GM19351 (cell line): ENCODE measurements around the gene ERVK3-1.

Experiments used
- ATAC-seq: cut with Tn5 transposase; IDR thresholded peaks from one replicate; pipeline ENCODE4 v1.9.1; 2021; ENCODE audit warnings: mild to moderate bottlenecking, moderate library complexity; ENCODE audit not compliant: unreplicated experiment

Gene ERVK3-1

DNA sequence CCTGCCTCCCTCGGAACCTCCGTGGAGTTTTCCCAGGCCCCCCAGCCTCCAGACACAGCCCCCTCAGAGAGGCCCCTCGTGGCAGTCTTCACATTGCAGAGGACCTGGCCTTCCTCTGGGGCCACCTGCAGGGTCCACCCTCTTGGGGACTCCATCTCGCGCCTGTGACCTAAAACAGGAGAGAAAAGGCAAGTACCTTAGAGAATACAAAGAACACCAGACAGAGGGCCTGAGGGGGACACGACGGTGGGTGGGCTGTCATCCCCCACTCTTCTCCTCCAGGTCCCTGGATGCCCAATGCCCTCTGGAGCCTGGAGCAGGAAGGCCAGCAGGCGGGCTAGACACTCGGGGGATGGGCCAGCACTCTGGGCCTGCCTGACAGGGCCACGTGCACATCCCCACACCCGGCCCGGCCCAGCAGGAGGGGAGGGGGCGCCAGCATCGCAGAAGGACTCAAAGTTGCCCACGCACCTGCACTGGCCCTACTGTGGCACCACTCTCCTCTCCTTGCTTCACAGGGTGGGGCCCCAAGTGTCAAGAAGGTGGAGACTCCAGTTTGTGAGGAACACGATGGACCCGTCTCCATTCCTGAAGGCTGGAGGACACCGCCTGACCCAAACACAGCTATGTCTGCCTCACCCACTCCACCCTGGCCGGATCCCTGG is 52.4 kb downstream of the ERVK3-1 start:
- no peak for ATAC-seq

DNA sequence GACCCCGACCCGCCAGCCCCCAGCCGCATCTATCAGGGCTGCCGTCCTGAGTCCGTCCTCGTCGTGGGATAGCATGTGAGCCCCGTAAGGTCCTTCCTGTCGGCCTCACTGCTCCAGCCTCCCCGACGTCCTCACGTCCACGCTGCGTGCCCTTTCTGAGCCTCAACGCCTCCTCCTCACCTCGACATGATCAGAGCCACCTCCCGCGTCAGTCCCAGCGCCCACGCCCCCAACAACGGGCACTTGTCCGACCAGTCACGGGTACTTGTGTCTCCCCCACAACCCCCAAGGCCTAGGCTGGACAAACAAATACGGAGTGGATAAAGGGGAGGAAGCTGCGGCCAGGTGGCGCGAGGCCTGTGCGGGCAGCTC is 56.7 kb downstream of the ERVK3-1 start:
- no peak for ATAC-seq

DNA sequence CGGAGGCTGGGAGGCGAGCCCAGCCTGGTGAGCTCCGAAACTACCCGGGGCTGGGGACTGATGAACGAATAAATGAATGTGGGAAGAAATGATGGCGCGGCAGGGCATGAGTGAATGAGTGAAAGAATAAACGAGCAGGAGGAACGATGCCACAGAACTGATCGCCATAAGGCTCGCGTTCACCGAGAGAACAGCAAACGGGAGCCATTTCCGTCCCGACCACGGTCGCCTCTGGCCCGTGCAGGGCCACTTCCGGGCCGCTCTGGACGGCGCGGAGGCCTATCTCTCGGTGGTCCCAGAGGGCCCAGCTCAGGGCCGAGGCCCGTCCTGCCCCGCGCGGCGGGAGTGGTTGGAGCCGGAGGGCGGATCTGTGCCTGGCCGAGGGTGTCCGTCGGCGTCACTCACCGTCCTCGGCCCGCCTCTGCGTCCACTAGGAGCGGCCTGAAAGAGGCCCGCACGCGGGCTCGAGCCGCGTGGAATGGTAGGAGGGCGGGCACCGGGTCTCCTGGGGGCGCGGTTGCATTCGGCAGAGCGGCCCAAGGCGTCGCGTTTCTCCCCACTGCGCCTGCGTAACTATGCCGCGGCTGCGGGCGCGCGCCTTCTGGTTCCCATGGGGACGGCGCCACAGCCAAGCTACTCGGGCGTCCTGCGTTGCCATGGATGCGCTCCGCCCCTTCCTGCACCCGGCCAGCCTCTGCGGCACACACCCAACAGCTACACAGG is 57.3 kb downstream of the ERVK3-1 start, which contains the start of gene ZNF497:
Gene ZNF497, minus strand, starts transcription at position 480 of the 723 bp plus-strand sequence. CDS start 5,116 bp downstream, outside the sequence.
- ATAC-seq = peak; percentile 83

DNA sequence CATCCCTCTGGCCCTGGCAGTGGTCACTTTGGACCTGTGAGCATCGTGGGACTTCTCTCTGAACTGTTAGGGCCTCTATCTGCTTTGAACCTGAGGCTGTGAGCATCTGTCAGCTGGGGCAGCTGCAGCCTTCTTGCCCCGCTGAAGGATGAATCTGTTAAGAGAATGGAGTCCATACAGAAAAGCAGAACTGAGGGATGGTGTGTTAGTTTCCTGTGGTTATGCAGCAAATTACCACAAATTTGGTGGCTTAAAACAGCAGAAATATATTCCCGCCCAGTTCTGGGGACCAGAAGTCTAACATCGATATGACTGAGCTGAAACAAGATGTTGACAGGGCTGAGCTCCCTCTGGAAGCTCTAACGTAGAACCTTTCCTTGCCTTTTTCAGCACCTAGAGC is 59.0 kb downstream of the ERVK3-1 start:
- ATAC-seq = no peak
